Neural cell (in vitro differentiated cells): Measurements from ENCODE around the gene EHD1.

ENCODE experiments used
- CTCF ChIP-seq: fragments of 450-650 bp; IDR thresholded peaks from 2 replicates; pipeline ENCODE4 v1.5.1; 2014; ENCODE audit warnings: antibody characterized with exemption, mild to moderate bottlenecking, moderate library complexity; ENCODE audit not compliant: poor library complexity, severe bottlenecking
- EP300 ChIP-seq: fragments of 450-650 bp; conservative IDR thresholded peaks from 2 replicates; pipeline ENCODE4 v1.6.1; 2014; ENCODE audit warnings: antibody characterized with exemption, mild to moderate bottlenecking, moderate library complexity; ENCODE audit not compliant: poor library complexity, severe bottlenecking
- EZH2 ChIP-seq: fragments of 200-600, 300-800 bp; shearing (Covaris generic), sonication (generic); IDR thresholded peaks from 2 replicates; pipeline ENCODE4 v1.6.1; 2014; ENCODE audit warnings: antibody characterized with exemption, low read length, borderline replicate concordance, mild to moderate bottlenecking; ENCODE audit not compliant: insufficient read depth, poor library complexity, severe bottlenecking
- MXI1 ChIP-seq: fragments of 450-650 bp; conservative IDR thresholded peaks from 2 replicates; pipeline ENCODE4 v1.6.1; 2014; ENCODE audit warnings: antibody characterized with exemption, mild to moderate bottlenecking; ENCODE audit not compliant: poor library complexity, severe bottlenecking
- POLR2AphosphoS5 ChIP-seq: IDR thresholded peaks from 2 replicates; pipeline ENCODE4 v1.6.1; 2012
- REST ChIP-seq: IDR thresholded peaks from 2 replicates; pipeline ENCODE4 v1.6.1; 2012; ENCODE audit warnings: borderline replicate concordance
- TAF1 ChIP-seq: IDR thresholded peaks from 2 replicates; pipeline ENCODE4 v1.6.1; 2012; ENCODE audit warnings: low read depth

DNA sequence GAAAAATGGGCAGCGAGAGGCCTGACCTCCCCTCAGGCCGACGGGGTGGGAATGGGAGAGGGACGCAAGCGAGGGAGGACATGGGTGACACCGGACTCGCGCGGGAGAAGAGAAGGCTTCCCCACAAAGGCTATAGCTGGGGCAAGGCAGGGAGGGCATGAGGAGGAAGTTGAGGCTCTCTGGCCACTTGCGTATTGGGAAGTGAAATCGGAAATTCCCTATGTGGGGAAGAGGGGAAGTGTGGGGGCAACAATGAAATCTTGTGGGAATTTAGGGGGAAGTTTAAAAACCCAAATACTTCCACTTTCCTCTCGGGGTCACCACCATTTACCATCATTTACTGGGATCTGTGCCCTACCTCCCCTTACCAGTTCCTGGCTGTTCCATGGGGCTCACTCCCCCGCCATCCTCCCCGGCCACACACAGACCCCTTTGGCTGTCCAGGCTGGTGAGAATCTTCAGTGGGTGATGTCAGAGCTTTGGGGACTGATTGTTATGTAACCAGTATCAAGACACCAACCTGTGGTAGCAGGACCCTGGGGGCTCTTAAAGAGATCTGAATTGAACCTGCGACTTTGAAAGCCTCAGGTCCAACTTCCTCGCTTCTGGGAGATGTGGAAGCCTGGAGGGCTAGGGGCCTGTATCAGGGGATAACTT lies 951 bp upstream of the EHD1 start:
- TF ChIP-seq CTCF = no peak
- no peak for TF ChIP-seq MXI1
- TF ChIP-seq POLR2AphosphoS5 = no peak
- TF ChIP-seq EZH2 = no peak
- TF ChIP-seq REST = no peak
- TF ChIP-seq EP300 = no peak
- no peak for TF ChIP-seq TAF1
